SK-N-SH treated with all-trans-retinoic acid at 6 μM for 48 hours (cell line): ENCODE results near the gene LAG3.

Experiments
- CSDC2 ChIP-seq: fragments of 250-450 bp; sonication (Bioruptor Pico); IDR thresholded peaks from 2 replicates; pipeline ENCODE4 v1.5.0; 2020; ENCODE audit warnings: mild to moderate bottlenecking, moderate library complexity
- ZNF70 ChIP-seq: fragments of 450-650 bp; formaldehyde crosslinking; IDR thresholded peaks from 2 replicates; pipeline ENCODE4 v1.5.0; 2020; ENCODE audit warnings: mild to moderate bottlenecking, moderate library complexity

GRCh38 chr12:6723607-6724408, 48.5 kb upstream of the LAG3 start, which contains the start of gene COPS7A:
- TF ChIP-seq CSDC2 (peak; percentile 55; the same call in 1 of the 2 replicates), ZNF70 (CRISPR knock-in tag) (no peak)
